ENCODE data around the gene EDN1.

EDN1 gene

GRCh38 chr6:12289933-12290820 lies at the start of gene EDN1:
TSS of gene EDN1 (plus strand) at chr6:12290361. CDS start at chr6:12290630, 269 bp downstream.
- peak; percentile 54 for DNase-seq (ENCODE audit: low spot score)

GRCh38 chr6:12241493-12242175 lies 48.5 kb upstream of the EDN1 start:
- no peak for DNase-seq (ENCODE audit: low spot score)

GRCh38 chr6:12243169-12243568 lies 47.0 kb upstream of the EDN1 start:
- no peak for DNase-seq (ENCODE audit: low spot score)

DNA sequence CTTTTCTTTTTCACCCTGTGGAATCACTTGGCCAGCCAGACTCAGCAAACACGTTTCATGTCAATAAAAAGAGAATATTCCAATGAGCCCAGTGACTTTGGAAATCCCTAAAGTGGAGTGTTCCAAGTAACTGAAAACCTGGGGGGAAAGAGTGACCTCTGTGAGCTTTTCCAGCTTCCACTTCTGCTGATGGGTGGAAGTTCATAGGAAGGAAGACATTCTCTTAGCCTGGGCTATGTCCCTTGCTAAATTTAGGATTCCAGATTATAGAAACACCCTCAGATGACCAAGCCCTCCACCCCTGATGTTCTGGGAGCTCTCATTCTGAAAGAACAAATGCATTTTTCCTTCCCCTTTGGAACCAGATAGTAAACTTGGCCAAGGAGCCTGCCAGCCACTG lies 44.8 kb upstream of the EDN1 start:
- DNase-seq (ENCODE audit: low spot score), result no peak

GRCh38 chr6:12245763-12246718 lies 44.1 kb upstream of the EDN1 start:
- DNase-seq (ENCODE audit: low spot score), result no peak

GRCh38 chr6:12246900-12247299 lies 43.3 kb upstream of the EDN1 start:
- no peak for DNase-seq (ENCODE audit: low spot score)

- DNase-seq (ENCODE audit: low spot score), result peak; percentile 17
Measured at GRCh38 chr6:12249541-12250382, 40.4 kb upstream of the EDN1 start.

DNA sequence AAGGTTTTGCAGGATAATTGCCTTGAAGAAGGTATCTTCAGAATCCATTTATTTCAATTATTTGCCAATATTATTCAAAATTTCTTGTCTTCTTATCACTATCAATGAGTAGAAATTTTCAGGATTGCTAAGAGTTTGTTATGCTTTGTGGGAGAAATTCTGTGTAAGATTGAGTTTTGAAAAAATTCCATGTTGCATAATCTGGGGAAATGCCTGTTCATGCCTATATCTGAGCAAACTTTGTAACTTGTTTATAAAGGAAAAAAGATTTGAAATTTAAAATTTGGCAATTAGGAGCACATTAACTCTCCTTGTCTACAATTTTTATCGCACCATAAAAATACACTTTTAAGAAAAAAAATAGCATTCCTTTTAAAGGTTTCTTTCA lies 39.8 kb upstream of the EDN1 start:
- no peak for DNase-seq (ENCODE audit: low spot score)

GRCh38 chr6:12254210-12254609 lies 36.0 kb upstream of the EDN1 start:
- no peak for DNase-seq (ENCODE audit: low spot score)

GRCh38 chr6:12258191-12258590 lies 32.0 kb upstream of the EDN1 start:
- DNase-seq (ENCODE audit: low spot score), result no peak

- no peak for DNase-seq (ENCODE audit: low spot score)
Measured at GRCh38 chr6:12258591-12259075, 31.5 kb upstream of the EDN1 start.

DNA sequence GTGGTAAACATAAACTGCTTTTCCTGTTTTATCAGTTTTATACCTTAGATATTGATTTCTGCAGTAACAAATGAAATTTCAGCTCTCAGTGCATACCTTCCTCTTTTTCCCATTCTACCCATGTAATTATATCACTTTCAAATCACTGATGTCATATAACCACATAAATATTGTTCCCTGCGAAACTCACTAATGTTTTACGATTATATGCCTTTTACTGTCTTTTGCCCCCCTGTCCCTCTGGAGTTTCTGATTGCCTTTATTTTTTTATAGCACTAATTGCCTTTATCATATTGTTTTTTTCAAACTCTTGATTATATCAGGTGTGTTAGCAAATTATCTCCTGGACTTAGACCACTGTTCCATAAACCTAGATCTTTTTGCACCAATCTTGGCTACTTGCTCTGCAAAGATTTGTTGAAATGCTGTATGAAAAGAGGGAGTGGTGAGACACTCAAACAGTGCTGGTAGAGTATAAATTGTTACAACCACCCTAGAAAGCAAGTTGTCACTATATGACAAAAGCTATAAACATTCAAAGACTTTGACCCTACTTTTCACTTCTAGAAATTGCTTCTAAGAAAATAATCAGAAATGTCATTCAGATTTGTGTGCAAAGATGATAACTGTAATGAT lies 29.6 kb upstream of the EDN1 start:
- no peak for DNase-seq (ENCODE audit: low spot score)

DNA sequence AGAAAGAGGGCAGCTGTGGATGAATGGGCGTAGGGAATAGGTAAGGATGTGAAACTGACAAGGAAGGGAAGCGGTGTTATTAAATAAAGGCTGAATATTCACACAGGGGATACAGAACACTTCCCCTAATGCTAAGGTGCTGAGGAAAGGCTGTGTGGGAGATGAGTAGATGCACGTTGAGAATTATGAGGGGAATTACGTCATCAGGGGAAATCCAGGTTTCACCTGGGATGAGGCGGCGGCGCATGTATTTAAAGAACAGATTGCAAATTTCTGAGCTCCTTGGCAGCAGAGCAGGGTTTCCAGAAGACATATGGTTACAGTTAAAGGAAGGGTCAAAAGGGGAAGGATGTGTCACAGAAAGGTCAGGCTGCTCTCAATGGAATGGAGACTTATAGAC lies 28.7 kb upstream of the EDN1 start:
- no peak for DNase-seq (ENCODE audit: low spot score)

DNA sequence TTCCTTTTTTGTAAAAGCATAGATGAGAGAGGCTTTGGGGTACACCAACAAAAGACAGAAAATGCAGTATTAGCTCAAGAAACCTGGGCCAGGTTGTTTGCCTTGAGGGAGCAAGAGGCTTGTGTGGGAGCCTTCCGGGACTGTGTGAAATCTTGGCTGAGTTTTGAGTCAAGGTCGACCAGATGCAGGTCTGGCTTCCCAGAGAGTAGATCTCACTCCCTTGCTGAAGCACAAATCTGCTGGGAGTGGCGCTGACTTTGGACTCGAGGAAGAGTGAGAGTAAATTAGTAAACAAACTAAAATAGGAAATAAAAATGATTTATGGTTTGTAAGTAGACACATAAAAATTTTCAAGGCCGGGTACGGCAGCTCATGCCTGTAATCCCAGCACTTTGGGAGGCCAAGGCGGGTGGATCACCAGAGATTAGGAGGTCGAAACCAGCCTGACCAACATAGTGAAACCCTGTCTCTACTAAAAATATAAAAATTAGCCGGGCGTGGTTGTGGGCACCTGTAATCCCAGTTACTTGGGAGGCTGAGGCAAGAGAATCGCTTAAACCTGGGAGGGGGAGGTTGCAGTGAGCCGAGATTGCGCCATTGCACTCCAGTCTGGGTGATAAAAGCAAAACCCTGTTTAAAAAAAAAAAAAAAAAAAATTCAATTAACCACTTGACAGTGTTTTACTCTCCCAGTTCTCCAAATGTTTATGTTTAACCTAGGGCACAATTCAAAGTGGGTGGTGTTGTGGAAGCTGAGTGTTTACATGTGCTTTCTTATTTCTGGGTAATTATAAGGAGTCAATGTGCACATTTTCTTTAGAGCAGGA lies 27.7 kb upstream of the EDN1 start:
- peak; percentile 8 for DNase-seq (ENCODE audit: low spot score)

- DNase-seq (ENCODE audit: low spot score), result no peak
Measured at GRCh38 chr6:12263403-12263802, 26.8 kb upstream of the EDN1 start.

DNA sequence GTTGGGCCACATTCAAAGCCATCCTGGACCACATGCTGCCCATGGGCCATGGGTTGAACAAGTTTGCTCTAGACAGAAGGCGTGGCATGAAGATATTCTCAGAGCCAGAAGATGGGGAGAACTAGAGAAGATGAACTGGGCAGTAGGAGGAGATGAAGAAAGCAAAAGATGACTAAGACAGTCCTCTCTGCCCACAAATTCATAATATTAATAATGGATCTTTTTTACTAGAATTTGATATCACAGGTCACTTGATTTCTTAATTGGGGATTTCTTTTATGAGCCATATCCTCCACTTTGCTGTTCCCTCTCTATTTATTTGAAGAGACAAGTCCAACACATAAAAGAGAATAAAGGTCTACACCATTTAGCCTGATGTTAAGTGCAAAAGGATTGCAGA lies 25.5 kb upstream of the EDN1 start:
- no peak for DNase-seq (ENCODE audit: low spot score)

DNA sequence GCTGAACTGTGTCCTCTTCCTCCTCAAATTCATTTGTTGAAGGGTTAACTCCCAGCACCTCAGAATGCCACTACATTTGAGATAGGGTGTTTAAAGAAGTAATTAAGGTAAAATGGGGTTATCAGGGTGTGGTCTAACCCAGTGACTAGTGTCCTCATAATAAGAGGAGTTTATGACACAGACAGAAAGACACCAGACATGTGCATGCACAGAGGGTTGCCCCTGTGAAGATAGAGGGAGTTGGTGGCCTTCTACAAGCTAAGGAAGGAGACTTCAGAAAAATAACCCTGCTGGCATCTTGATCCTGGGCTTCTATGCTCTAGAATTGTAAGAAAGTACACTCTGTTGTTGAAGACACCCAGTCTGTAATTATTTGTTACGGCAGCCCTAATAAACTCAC lies 24.9 kb upstream of the EDN1 start:
- DNase-seq (ENCODE audit: low spot score), result no peak

DNA sequence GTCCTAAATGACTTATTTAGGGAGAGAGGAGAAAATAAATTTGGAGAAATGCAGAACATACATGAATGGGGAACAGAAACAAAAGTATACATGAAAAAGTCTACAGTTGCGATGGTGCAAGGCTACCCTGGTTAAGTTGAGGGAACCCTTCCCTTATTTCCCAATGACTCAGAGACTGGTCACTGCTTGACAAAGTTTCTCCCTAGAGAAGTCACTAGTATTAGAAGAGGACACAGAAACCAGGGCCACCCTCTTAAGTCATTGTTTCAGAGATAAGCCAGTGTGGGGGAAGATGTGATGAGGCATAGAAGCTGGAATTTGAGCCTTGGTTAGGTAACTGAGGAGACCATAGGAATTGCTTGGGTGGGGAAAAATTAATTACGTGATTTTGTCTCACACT lies 24.4 kb upstream of the EDN1 start:
- no peak for DNase-seq (ENCODE audit: low spot score)

- no peak for DNase-seq (ENCODE audit: low spot score)
Measured at GRCh38 chr6:12266571-12266970, 23.6 kb upstream of the EDN1 start.

GRCh38 chr6:12269110-12269509 lies 21.1 kb upstream of the EDN1 start:
- no peak for DNase-seq (ENCODE audit: low spot score)
